WERI-Rb-1 (cell line): ENCODE measurements around the gene NOTCH3.

Experiments
- DNase-seq: peaks from one replicate; pipeline ENCODE4 v3.0.0-alpha.2; 2020
- H3K27ac ChIP-seq: fragments of 250-450 bp; sonication (Bioruptor Pico); 2 replicates; pipeline ENCODE4 v1.5.1; 2020; ENCODE audit warnings: mild to moderate bottlenecking, moderate library complexity
- H3K27me3 ChIP-seq: fragments of 250-450 bp; sonication (Bioruptor Pico); 2 replicates; pipeline ENCODE4 v1.5.1; 2021; ENCODE audit warnings: mild to moderate bottlenecking, low read depth, moderate library complexity; ENCODE audit not compliant: insufficient read depth, severe bottlenecking
- H3K36me3 ChIP-seq: fragments of 250-450 bp; sonication (Bioruptor Pico); 2 replicates; pipeline ENCODE4 v1.5.1; 2020; ENCODE audit warnings: mild to moderate bottlenecking, moderate library complexity
- H3K4me3 ChIP-seq: 2 replicates; pipeline ENCODE4 v1.5.1; 2011; ENCODE audit warnings: low read depth, mild to moderate bottlenecking, control low read depth, low read length
- H3K9me3 ChIP-seq: fragments of 250-450 bp; sonication (Bioruptor Pico); 2 replicates; pipeline ENCODE4 v1.5.1; 2021; ENCODE audit warnings: mild to moderate bottlenecking, moderate library complexity; ENCODE audit not compliant: severe bottlenecking
- CTCF ChIP-seq: IDR thresholded peaks from 2 replicates; pipeline ENCODE4 v1.5.1; 2011; ENCODE audit warnings: low read depth, mild to moderate bottlenecking, control low read depth, inconsistent platforms, low read length

The NOTCH3 gene

DNA sequence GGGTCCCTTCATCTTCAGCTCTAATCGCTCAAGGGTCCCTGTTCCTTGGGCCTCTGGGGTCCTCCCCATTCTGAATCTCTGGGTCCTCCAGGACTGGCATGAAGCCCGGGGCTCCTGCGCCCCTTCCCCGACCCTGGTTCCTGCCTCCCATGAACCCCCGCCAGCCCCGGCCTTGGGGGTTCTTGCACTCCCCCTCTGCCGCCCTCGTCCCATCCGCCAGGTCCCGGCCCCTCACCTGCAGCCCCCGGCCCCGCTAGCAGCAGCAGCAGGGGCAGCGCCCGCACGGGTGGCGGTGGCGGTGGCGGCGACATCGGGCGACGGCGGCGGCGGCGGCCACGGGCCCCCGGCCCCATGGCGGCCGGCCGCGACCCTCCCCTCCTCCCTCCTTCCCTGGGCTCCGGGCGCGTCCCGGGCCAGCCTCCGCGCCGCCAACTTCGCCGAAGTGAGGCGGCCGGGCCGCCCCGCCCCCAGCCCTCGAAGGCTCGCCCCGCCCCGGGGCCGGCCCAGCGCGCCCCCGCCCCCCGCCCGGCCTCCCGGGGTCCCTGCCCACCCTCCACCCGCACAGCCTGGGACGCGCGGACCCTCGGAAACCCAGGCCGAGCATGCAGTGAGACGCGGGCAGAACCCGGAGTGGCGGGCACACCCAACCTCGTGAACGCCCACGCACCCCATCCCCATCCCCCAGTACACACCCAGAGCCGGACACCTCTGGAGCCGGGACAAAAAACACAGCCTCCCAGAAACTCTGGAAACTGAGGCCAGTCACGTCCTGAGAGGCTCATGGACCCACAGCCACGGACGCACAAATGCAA is at the start of gene NOTCH3:
Gene NOTCH3, minus strand, starts transcription at position 443 of the 812 bp plus-strand sequence. Its CDS starts 90 bp downstream, at position 353.
- no peak for TF ChIP-seq CTCF
- H3K36me3 ChIP-seq = no peaks in the 10 kb centered on the region
- DNase-seq = no peak
- H3K9me3 ChIP-seq = no peaks in the 10 kb centered on the region
- H3K27me3 ChIP-seq = no peaks in the 10 kb centered on the region
- peak within 1 kb of the TSS; percentile 46; the same call in 1 of the 2 replicates for H3K27ac ChIP-seq
- H3K4me3 ChIP-seq = peak within 1 kb of the TSS; percentile 54

DNA sequence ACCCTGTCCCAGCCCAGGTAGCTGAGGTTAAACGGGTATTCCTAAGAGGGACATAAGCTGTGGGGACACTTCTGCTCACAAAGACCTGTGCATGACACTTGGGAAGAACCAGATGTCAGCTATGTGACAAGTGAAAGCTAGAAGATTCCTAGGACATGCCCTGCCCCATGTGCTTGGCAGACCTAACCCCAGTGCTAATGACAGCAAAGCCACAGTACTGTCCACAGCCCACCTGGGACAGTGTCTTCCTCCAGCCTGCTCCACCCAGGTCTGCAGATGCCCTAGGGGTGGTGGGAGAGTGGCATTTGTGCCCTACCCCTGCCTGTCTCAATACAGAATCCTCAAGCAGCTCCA is 49.8 kb upstream of the NOTCH3 start:
- TF ChIP-seq CTCF = no peak
- Histone ChIP-seq H3K27me3 (no peaks in the 10 kb centered on the region), H3K9me3 (no peaks in the 10 kb centered on the region), H3K36me3 (peaks cover 91% of the 10 kb centered on the region), H3K4me3 (no peak overlapping the region), H3K27ac (no peak overlapping the region)
- DNase-seq = no peak

- Histone ChIP-seq H3K4me3 (no peak overlapping the region), H3K9me3 (no peaks in the 10 kb centered on the region), H3K27ac (no peak overlapping the region), H3K27me3 (no peaks in the 10 kb centered on the region), H3K36me3 (peaks cover 91% of the 10 kb centered on the region)
- TF ChIP-seq CTCF = no peak
- DNase-seq = no peak
Measured at GRCh38 chr19:15249972-15250639, 49.3 kb upstream of the NOTCH3 start.

DNA sequence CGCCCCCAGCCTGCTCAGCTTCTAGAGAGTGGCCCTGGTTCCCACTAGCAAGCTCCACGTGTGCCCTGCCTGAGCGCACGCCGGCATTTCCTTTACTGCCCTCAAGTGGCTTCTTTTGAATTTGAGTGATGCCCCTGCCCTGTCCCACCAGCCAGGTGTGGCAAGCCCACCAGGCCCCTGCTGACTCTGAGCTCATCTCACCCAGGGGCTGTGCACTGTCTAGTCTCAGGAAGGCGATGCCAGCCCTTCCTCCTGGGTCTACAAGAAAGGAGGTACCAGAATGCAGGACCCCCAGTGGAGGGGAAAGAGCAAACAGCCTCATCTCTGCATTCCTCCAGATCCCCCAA is 48.7 kb upstream of the NOTCH3 start:
- DNase-seq = no peak
- TF ChIP-seq CTCF = no peak
- H3K9me3 ChIP-seq = no peaks in the 10 kb centered on the region
- H3K27me3 ChIP-seq = no peaks in the 10 kb centered on the region
- H3K36me3 ChIP-seq = peaks cover 93% of the 10 kb centered on the region
- H3K4me3 ChIP-seq = no peak overlapping the region
- no peak overlapping the region for H3K27ac ChIP-seq

- Histone ChIP-seq H3K27me3 (no peaks in the 10 kb centered on the region), H3K4me3 (no peak overlapping the region), H3K27ac (no peak overlapping the region), H3K36me3 (peaks cover 89% of the 10 kb centered on the region), H3K9me3 (no peaks in the 10 kb centered on the region)
- no peak for DNase-seq
- no peak for TF ChIP-seq CTCF
Measured at GRCh38 chr19:15248648-15249527, 48.1 kb upstream of the NOTCH3 start.
